Suprapubic skin (tissue), 3 donors: ENCODE results near the gene C1orf87.

Source experiments
- CTCF ChIP-seq, 2 donors: fragments of 200-600 bp in 1 of 2; fragments of 450-650 bp in 1 of 2; sonication (generic) in 1 of 2; IDR thresholded peaks; one replicate each; pipeline ENCODE4 v1.5.1; 2016 to 2019; ENCODE audit warnings: antibody characterized with exemption in 2 of 2, mild to moderate bottlenecking in 1 of 2, moderate library complexity in 1 of 2
- POLR2A ChIP-seq, 2 donors: fragments of 450-650 bp; IDR thresholded peaks; one replicate each; pipeline ENCODE4 v1.6.1; 2017; ENCODE audit warnings: antibody characterized with exemption in 2 of 2, mild to moderate bottlenecking in 2 of 2, moderate library complexity in 2 of 2

- TF ChIP-seq POLR2A (IDR thresholded peaks at IDR 0.05) (no peak), CTCF (IDR thresholded peaks at IDR 0.05) (no peak)
These were observed 40.5 kb downstream of the C1orf87 start for GRCh38 chr1:60033066-60033465.
